Panc1 (cell line): ENCODE measurements around the gene IKZF3. TPM values are rescaled to one million over a fixed set of nuclear protein-coding genes. Genes with fewer than 3 reads are reported as not detected.

Experiments used
- ATAC-seq: fragments of 200-7000 bp; cut with Tn5 transposase; 2 replicates; pipeline ENCODE4 v1.9.1; 2020; ENCODE audit warnings: mild to moderate bottlenecking, moderate library complexity
- BruUV-seq: library from RNA; stranded (reverse); fragments of 400-500 nt; replicated peaks from 2 replicates; lab custom pipeline; 2021; lab: Mats Ljungman, UMichigan
- CTCF ChIA-PET: fragments of 300-600 bp; sonication (Branson Sonifier 250); formaldehyde crosslinking; loops from one replicate; lab custom pipeline; 2022; ENCODE audit warnings: antibody characterized with exemption; lab: Charles Lee
- POLR2A ChIA-PET: fragments of 300-600 bp; sonication (Branson Sonifier 250); formaldehyde crosslinking; loops from one replicate; lab custom pipeline; 2022; ENCODE audit warnings: antibody characterized with exemption; lab: Charles Lee
- DNase-seq: peaks from one replicate; pipeline ENCODE4 v3.0.0-alpha.2; 2010; ENCODE audit warnings: low read depth, low spot score
- H3K27ac ChIP-seq: 2 replicates; pipeline ENCODE4 v1.5.1; 2011; ENCODE audit warnings: mild to moderate bottlenecking, low read length, inconsistent platforms
- H3K27me3 ChIP-seq: fragments of 200-500 bp; sonication (Bioruptor generic); 2 replicates; pipeline ENCODE4 v1.6.0; 2014; ENCODE audit warnings: low read length, inconsistent platforms; ENCODE audit not compliant: control insufficient read depth, insufficient read depth
- H3K36me3 ChIP-seq: fragments of 200-500 bp; sonication (Bioruptor generic); 2 replicates; pipeline ENCODE4 v1.5.1; 2014; ENCODE audit warnings: inconsistent platforms, mild to moderate bottlenecking, low read length, moderate library complexity; ENCODE audit not compliant: control insufficient read depth, insufficient read depth
- H3K4me1 ChIP-seq: 2 replicates; pipeline ENCODE4 v1.5.1; 2011; ENCODE audit warnings: inconsistent platforms, mild to moderate bottlenecking, low read length, moderate library complexity; ENCODE audit not compliant: control insufficient read depth, insufficient read depth
- H3K4me3 ChIP-seq, 2 experiments: 2 replicates each; pipeline ENCODE4 v1.5.1; 2011 to 2012; ENCODE audit warnings: low read depth in 2 of 2, low read length in 2 of 2, mild to moderate bottlenecking in 2 of 2, inconsistent platforms in 1 of 2, moderate library complexity in 1 of 2
- H3K9me3 ChIP-seq: fragments of 200-500 bp; sonication (Bioruptor generic); 2 replicates; pipeline ENCODE4 v1.5.1; 2014; ENCODE audit warnings: low read depth, mild to moderate bottlenecking, inconsistent platforms, low read length, moderate library complexity; ENCODE audit not compliant: control insufficient read depth, insufficient read depth
- POLR2AphosphoS5 ChIP-seq: IDR thresholded peaks from 2 replicates; pipeline ENCODE4 v1.6.1; 2012; ENCODE audit warnings: mild to moderate bottlenecking, low read depth, low read length, moderate library complexity
- SIN3A ChIP-seq: IDR thresholded peaks from 2 replicates; pipeline ENCODE4 v1.6.1; 2012; ENCODE audit warnings: low read depth, mild to moderate bottlenecking, low read length, moderate library complexity, borderline replicate concordance; ENCODE audit not compliant: insufficient read depth
- TCF7L2 ChIP-seq: IDR thresholded peaks from 2 replicates; pipeline ENCODE4 v1.6.1; 2011; ENCODE audit warnings: mild to moderate bottlenecking, low read depth, low read length, inconsistent platforms
- in situ Hi-C: cut with HindIII; loops from 2 replicates; pipeline ENCODE4 v1.10.0; 2016; ENCODE audit warnings: low sequenced_read_pairs, low pct_unique_long_range_greater_than_20kb
- intact Hi-C: fragments of 100-400 bp; cut with micrococcal nuclease; formaldehyde crosslinking; loops from one replicate; pipeline ENCODE4 v1.10.0; 2022; ENCODE audit not compliant: unreplicated experiment
- total RNA-seq: library from RNA; stranded (reverse); gene quantifications from one replicate; pipeline ENCODE4 v1.2.1, GENCODE V29; 2021; ENCODE audit not compliant: unreplicated experiment
- TF ChIP-seq, protein P1 (sequence below): fragments of 450-650 bp; IDR thresholded peaks from 2 replicates; pipeline ENCODE4 v1.5.1; 2017; ENCODE audit warnings: mild to moderate bottlenecking
- TF ChIP-seq, protein P2 (sequence below), 2 experiments: IDR thresholded peaks; 2 replicates each; pipeline ENCODE4 v1.6.1; 2011 to 2012; ENCODE audit warnings: low read depth in 2 of 2, control low read depth in 1 of 2, low read length in 1 of 2, mild to moderate bottlenecking in 1 of 2, moderate library complexity in 1 of 2; ENCODE audit not compliant: insufficient read depth in 1 of 2

Gene IKZF3
- total RNA-seq, 1 experiment from 2014 or later = 0.59 TPM

DNA sequence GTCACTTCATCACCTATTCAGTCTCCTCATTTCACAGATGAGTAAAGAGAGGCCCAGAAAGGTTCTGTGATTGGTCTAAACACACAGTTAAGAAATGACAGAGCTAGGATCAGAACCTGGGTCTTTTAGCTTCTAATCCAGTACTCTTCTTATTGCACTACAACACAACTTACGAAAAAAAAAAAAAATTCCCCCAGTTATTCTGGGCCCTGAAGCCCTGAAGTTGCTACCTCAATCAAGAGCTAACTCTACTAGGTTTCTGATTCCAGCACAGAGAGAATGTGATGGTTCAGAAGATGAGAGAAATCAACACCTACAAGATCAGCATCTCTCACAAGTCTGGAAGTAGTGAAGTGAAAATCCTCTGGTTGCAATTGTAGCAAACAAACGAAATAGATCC is 89.1 kb downstream of the IKZF3 start:
- ChIA-PET POLR2A (no interaction called here), CTCF (no interaction called here)
- intact Hi-C loops (no loop called here), in situ Hi-C loops (no loop called here)
- DNase-seq (no peak), ATAC-seq (no peak)
- Histone ChIP-seq H3K9me3 (no peaks in the 10 kb centered on the region), H3K27ac (no peak overlapping the region), H3K36me3 (no peaks in the 10 kb centered on the region), H3K4me3 (no peak overlapping the region), H3K27me3 (peaks cover 12% of the 10 kb centered on the region; the same call in 1 of the 2 replicates), H3K4me1 (no peaks in the 10 kb centered on the region)
- TF ChIP-seq, protein P1, sequence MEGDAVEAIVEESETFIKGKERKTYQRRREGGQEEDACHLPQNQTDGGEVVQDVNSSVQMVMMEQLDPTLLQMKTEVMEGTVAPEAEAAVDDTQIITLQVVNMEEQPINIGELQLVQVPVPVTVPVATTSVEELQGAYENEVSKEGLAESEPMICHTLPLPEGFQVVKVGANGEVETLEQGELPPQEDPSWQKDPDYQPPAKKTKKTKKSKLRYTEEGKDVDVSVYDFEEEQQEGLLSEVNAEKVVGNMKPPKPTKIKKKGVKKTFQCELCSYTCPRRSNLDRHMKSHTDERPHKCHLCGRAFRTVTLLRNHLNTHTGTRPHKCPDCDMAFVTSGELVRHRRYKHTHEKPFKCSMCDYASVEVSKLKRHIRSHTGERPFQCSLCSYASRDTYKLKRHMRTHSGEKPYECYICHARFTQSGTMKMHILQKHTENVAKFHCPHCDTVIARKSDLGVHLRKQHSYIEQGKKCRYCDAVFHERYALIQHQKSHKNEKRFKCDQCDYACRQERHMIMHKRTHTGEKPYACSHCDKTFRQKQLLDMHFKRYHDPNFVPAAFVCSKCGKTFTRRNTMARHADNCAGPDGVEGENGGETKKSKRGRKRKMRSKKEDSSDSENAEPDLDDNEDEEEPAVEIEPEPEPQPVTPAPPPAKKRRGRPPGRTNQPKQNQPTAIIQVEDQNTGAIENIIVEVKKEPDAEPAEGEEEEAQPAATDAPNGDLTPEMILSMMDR = no peak
- TF ChIP-seq SIN3A (no peak), TCF7L2 (no peak), POLR2AphosphoS5 (no peak)
- TF ChIP-seq, protein P2, sequence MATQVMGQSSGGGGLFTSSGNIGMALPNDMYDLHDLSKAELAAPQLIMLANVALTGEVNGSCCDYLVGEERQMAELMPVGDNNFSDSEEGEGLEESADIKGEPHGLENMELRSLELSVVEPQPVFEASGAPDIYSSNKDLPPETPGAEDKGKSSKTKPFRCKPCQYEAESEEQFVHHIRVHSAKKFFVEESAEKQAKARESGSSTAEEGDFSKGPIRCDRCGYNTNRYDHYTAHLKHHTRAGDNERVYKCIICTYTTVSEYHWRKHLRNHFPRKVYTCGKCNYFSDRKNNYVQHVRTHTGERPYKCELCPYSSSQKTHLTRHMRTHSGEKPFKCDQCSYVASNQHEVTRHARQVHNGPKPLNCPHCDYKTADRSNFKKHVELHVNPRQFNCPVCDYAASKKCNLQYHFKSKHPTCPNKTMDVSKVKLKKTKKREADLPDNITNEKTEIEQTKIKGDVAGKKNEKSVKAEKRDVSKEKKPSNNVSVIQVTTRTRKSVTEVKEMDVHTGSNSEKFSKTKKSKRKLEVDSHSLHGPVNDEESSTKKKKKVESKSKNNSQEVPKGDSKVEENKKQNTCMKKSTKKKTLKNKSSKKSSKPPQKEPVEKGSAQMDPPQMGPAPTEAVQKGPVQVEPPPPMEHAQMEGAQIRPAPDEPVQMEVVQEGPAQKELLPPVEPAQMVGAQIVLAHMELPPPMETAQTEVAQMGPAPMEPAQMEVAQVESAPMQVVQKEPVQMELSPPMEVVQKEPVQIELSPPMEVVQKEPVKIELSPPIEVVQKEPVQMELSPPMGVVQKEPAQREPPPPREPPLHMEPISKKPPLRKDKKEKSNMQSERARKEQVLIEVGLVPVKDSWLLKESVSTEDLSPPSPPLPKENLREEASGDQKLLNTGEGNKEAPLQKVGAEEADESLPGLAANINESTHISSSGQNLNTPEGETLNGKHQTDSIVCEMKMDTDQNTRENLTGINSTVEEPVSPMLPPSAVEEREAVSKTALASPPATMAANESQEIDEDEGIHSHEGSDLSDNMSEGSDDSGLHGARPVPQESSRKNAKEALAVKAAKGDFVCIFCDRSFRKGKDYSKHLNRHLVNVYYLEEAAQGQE (IDR thresholded peaks at IDR 0.05; ENCODE audit: insufficient read depth in 1 of 2, low read depth in 2 of 2, low read length in 1 of 2) = no peak
- no TSS peak for BruUV-seq

DNA sequence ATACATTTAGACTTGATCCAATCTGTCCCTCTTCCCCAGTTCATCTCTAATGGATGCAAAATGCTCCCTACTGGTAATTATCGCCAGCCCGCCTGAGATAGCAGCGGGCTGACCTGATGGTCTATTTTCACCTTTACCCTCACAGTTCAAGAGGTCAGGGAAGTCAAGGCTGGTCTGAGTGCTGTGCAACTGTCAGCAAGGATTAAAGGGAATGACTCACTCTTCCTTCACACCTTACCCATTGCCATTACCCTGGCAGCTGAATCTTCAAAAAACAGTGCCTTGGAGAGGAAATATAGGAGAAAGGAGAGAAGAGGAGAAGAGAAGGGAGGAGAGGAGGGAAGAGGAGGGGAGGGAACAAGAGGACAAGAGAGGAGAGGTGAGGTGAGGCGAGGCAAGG is 90.1 kb downstream of the IKZF3 start:
- Histone ChIP-seq H3K9me3 (no peaks in the 10 kb centered on the region), H3K27me3 (peaks cover 12% of the 10 kb centered on the region; the same call in 1 of the 2 replicates), H3K4me1 (no peaks in the 10 kb centered on the region), H3K27ac (no peak overlapping the region), H3K4me3 (no peak overlapping the region), H3K36me3 (no peaks in the 10 kb centered on the region)
- DNase-seq (no peak), ATAC-seq (no peak)
- POLR2A ChIA-PET = interaction anchor here (0.7 kb wide), 1 partner anchor 212 kb away, joined by 7 read pairs; no protein-coding TSS in a partner anchor
- in situ Hi-C loops (no loop called here), intact Hi-C loops (no loop called here)
- CTCF ChIA-PET = no interaction called here
- no TSS peak for BruUV-seq
- TF ChIP-seq, protein P1 = no peak
- TF ChIP-seq SIN3A (no peak), TCF7L2 (no peak)
